LNCaP clone FGC (cell line): ENCODE data around the gene SNX21.

Source experiments
- DNase-seq: peaks from one replicate; pipeline ENCODE4 v3.0.0-alpha.2; 2011; ENCODE audit warnings: low read depth
- H3K4me3 ChIP-seq: 2 replicates; pipeline ENCODE4 v1.5.1; 2011; ENCODE audit warnings: mild to moderate bottlenecking, low read depth, low read length, control low read depth
- CTCF ChIP-seq: IDR thresholded peaks from 2 replicates; pipeline ENCODE4 v1.5.1; 2012; ENCODE audit warnings: mild to moderate bottlenecking; ENCODE audit not compliant: control insufficient read depth, insufficient read depth; ENCODE audit errors: extremely low read depth

SNX21 gene

GRCh38 chr20:45816951-45817350, 16.6 kb upstream of the SNX21 start:
- H3K4me3 ChIP-seq, result no peak overlapping the region
- no peak for DNase-seq
- TF ChIP-seq CTCF, result no peak

- TF ChIP-seq CTCF, result no peak
- no peak overlapping the region for H3K4me3 ChIP-seq
- no peak for DNase-seq
These were observed 16.0 kb upstream of the SNX21 start for GRCh38 chr20:45817376-45818194.

- TF ChIP-seq CTCF, result no peak
- DNase-seq, result no peak
- no peak overlapping the region for H3K4me3 ChIP-seq
These were observed 15.4 kb upstream of the SNX21 start for GRCh38 chr20:45818239-45818638.

GRCh38 chr20:45819466-45819865, 14.1 kb upstream of the SNX21 start:
- H3K4me3 ChIP-seq, result no peak overlapping the region
- no peak for TF ChIP-seq CTCF
- DNase-seq, result no peak

- DNase-seq, result no peak
- no peak overlapping the region for H3K4me3 ChIP-seq
- no peak for TF ChIP-seq CTCF
These were observed 11.7 kb upstream of the SNX21 start for GRCh38 chr20:45821947-45822346.

- DNase-seq, result no peak
- TF ChIP-seq CTCF, result no peak
- no peak overlapping the region for H3K4me3 ChIP-seq
These were observed 10.7 kb upstream of the SNX21 start for GRCh38 chr20:45822857-45823256.
